A673 (cell line): Measurements from ENCODE around the gene GNB2. TPM values are rescaled to one million over a fixed set of nuclear protein-coding genes. Genes with fewer than 3 reads are reported as not detected.

Source experiments
- BruUV-seq: library from RNA; stranded (reverse); fragments of 400-500 nt; replicated peaks from 2 replicates; lab custom pipeline; 2021; lab: Mats Ljungman, UMichigan
- CTCF ChIA-PET: fragments of 300-600 bp; sonication (Branson Sonifier 250); formaldehyde crosslinking; loops from one replicate; lab custom pipeline; 2022; ENCODE audit warnings: antibody characterized with exemption; lab: Charles Lee
- POLR2A ChIA-PET: fragments of 300-600 bp; sonication (Branson Sonifier 250); formaldehyde crosslinking; loops from one replicate; lab custom pipeline; 2022; ENCODE audit warnings: antibody characterized with exemption; ENCODE audit not compliant: low non-redundant PET; lab: Charles Lee
- DNase-seq: peaks from one replicate; pipeline ENCODE4 v3.0.0-alpha.2; 2015; ENCODE audit warnings: low spot score
- H3K27ac ChIP-seq: fragments of 200-600 bp; sonication (generic); 2 replicates; pipeline ENCODE4 v1.5.1; 2016; ENCODE audit warnings: mixed run types, low read depth, mild to moderate bottlenecking, mixed read lengths, antibody characterized with exemption, low read length; ENCODE audit not compliant: poor library complexity, severe bottlenecking
- H3K27me3 ChIP-seq: fragments of 200-600 bp; sonication (generic); replicated peaks from 2 replicates; pipeline ENCODE4 v1.6.1; 2017; ENCODE audit warnings: mixed run types, low read depth, mild to moderate bottlenecking, mixed read lengths, antibody characterized with exemption, low read length; ENCODE audit not compliant: insufficient read depth, poor library complexity
- H3K36me3 ChIP-seq: fragments of 200-600 bp; sonication (generic); 2 replicates; pipeline ENCODE4 v1.6.1; 2016; ENCODE audit warnings: mixed run types, mild to moderate bottlenecking, mixed read lengths, antibody characterized with exemption, low read length; ENCODE audit not compliant: insufficient read depth, poor library complexity, severe bottlenecking
- H3K4me1 ChIP-seq: fragments of 200-600 bp; sonication (generic); 2 replicates; pipeline ENCODE4 v1.6.1; 2017; ENCODE audit warnings: mixed run types, mild to moderate bottlenecking, mixed read lengths, antibody characterized with exemption, low read length; ENCODE audit not compliant: insufficient read depth, poor library complexity, severe bottlenecking
- H3K4me3 ChIP-seq: fragments of 200-600 bp; sonication (generic); 2 replicates; pipeline ENCODE4 v1.5.1; 2016; ENCODE audit warnings: low read depth, mixed run types, mild to moderate bottlenecking, mixed read lengths, low read length; ENCODE audit not compliant: poor library complexity, severe bottlenecking
- H3K9me3 ChIP-seq: fragments of 200-600 bp; sonication (generic); 2 replicates; pipeline ENCODE4 v1.6.1; 2016; ENCODE audit warnings: mixed run types, low read depth, mild to moderate bottlenecking, mixed read lengths, antibody characterized with exemption, low read length; ENCODE audit not compliant: poor library complexity, severe bottlenecking
- CTCF ChIP-seq: fragments of 300-800, 200-600 bp; sonication (generic); conservative IDR thresholded peaks from 2 replicates; pipeline ENCODE4 v1.5.1; 2017; ENCODE audit warnings: low read depth, mild to moderate bottlenecking, antibody characterized with exemption, low read length, moderate library complexity, mixed read lengths
- EZH2 ChIP-seq: fragments of 200-600 bp; sonication (generic); IDR thresholded peaks from 2 replicates; pipeline ENCODE4 v1.6.1; 2017; ENCODE audit warnings: borderline replicate concordance, low read depth, mild to moderate bottlenecking, mixed read lengths, antibody characterized with exemption, low read length; ENCODE audit not compliant: poor library complexity, severe bottlenecking
- intact Hi-C: fragments of 100-400 bp; cut with micrococcal nuclease; formaldehyde crosslinking; loops from one replicate; pipeline ENCODE4 v1.10.0; 2022; ENCODE audit not compliant: unreplicated experiment
- total RNA-seq: library from RNA; stranded (reverse); gene quantifications from 2 replicates; pipeline ENCODE4 v1.2.3, GENCODE V29; 2021

The GNB2 gene
- total RNA-seq, 1 experiment from 2014 or later: 225 TPM

- no peaks in the 10 kb centered on the region for H3K4me1 ChIP-seq
- TF ChIP-seq EZH2 (no peak), CTCF (no peak)
- intact Hi-C loops: no loop called here
- CTCF ChIA-PET: interaction anchor here (0.6 kb wide), 1 partner anchor 517 kb away, joined by 5 read pairs; no protein-coding TSS in a partner anchor
- no peak overlapping the region for H3K4me3 ChIP-seq
- no peaks in the 10 kb centered on the region for H3K36me3 ChIP-seq
- no peaks in the 10 kb centered on the region for H3K27me3 ChIP-seq
- no peaks in the 10 kb centered on the region for H3K9me3 ChIP-seq
- DNase-seq: no peak
- POLR2A ChIA-PET: no interaction called here
- BruUV-seq: no TSS peak
- no peak overlapping the region for H3K27ac ChIP-seq
Measured at GRCh38 chr7:100640517-100641440, 32.8 kb upstream of the GNB2 start.

GRCh38 chr7:100641463-100641859 lies 32.1 kb upstream of the GNB2 start, which contains the start of gene TFR2:
TFR2 (minus strand) TSS chr7:100641552; CDS start chr7:100641509, 43 bp downstream.
- CTCF ChIA-PET: no interaction called here
- DNase-seq: no peak

More at GRCh38 chr7:100641463-100641859, 32.1 kb upstream of the GNB2 start, which contains the start of gene TFR2:
- Histone ChIP-seq H3K27me3 (no peaks in the 10 kb centered on the region), H3K9me3 (no peaks in the 10 kb centered on the region), H3K4me1 (no peaks in the 10 kb centered on the region), H3K4me3 (no peak within 1 kb of the TSS), H3K36me3 (no peaks in the 10 kb centered on the region), H3K27ac (no peak within 1 kb of the TSS)
- TF ChIP-seq EZH2 (no peak), CTCF (no peak)
- BruUV-seq: no TSS peak
- intact Hi-C loops: no loop called here
- POLR2A ChIA-PET: no interaction called here
